Esophagus squamous epithelium (tissue), 4 donors: ENCODE measurements around the gene FAM180A.

Experiments
- CTCF ChIP-seq, 6 experiments: fragments of 450-650 bp in 4 of 6; fragments of 200-600 bp in 2 of 6; sonication (generic) in 2 of 6; IDR thresholded peaks; one replicate each; pipeline ENCODE4 v1.5.1; 2016 to 2019; ENCODE audit warnings: antibody characterized with exemption in 6 of 6, mild to moderate bottlenecking in 4 of 6, moderate library complexity in 4 of 6
- POLR2A ChIP-seq, 4 donors: fragments of 450-650 bp; IDR thresholded peaks; one replicate each; pipeline ENCODE4 v1.6.1; 2017; ENCODE audit warnings: antibody characterized with exemption in 4 of 4, mild to moderate bottlenecking in 4 of 4, moderate library complexity in 3 of 4

GRCh38 chr7:135789956-135790355 is 41.3 kb upstream of the FAM180A start:
- TF ChIP-seq CTCF (IDR thresholded peaks at IDR 0.05): no peak
- no peak for TF ChIP-seq POLR2A (IDR thresholded peaks at IDR 0.05)
